Neural progenitor cell (in vitro differentiated cells): Measurements from ENCODE around the gene HS3ST2. TPM values are rescaled to one million over a fixed set of nuclear protein-coding genes. Genes with fewer than 3 reads are reported as not detected.

Experiments used
- DNase-seq: peaks from one replicate; pipeline ENCODE4 v3.0.0-alpha.2; 2016; ENCODE audit warnings: low spot score
- H2AFZ ChIP-seq: fragments of 200-600 bp; sonication (generic); replicated peaks from 2 replicates; pipeline ENCODE4 v1.6.1; 2016; ENCODE audit warnings: antibody characterized with exemption
- H3F3A ChIP-seq: fragments of 200-600 bp; sonication (generic); 2 replicates; pipeline ENCODE4 v1.6.1; 2016; ENCODE audit warnings: antibody characterized with exemption, low read depth
- H3K27ac ChIP-seq: fragments of 200-600 bp; sonication (generic); 2 replicates; pipeline ENCODE4 v1.5.1; 2016; ENCODE audit warnings: mild to moderate bottlenecking
- H3K27me3 ChIP-seq: fragments of 200-600 bp; sonication (generic); 2 replicates; pipeline ENCODE4 v1.6.1; 2016; ENCODE audit warnings: mild to moderate bottlenecking, moderate library complexity
- H3K36me3 ChIP-seq: fragments of 200-600 bp; sonication (generic); 2 replicates; pipeline ENCODE4 v1.5.1; 2016
- H3K4me1 ChIP-seq: fragments of 200-600 bp; sonication (generic); 2 replicates; pipeline ENCODE4 v1.6.1; 2016; ENCODE audit warnings: mixed run types
- H3K4me2 ChIP-seq: fragments of 200-600 bp; sonication (generic); 2 replicates; pipeline ENCODE4 v1.6.1; 2016
- H3K4me3 ChIP-seq: fragments of 200-600 bp; sonication (generic); 2 replicates; pipeline ENCODE4 v1.5.1; 2016
- H3K79me2 ChIP-seq: fragments of 200-600 bp; sonication (generic); 2 replicates; pipeline ENCODE4 v1.6.1; 2016; ENCODE audit warnings: low read depth
- H3K9ac ChIP-seq: fragments of 200-600 bp; sonication (generic); 2 replicates; pipeline ENCODE4 v1.6.1; 2016
- H3K9me3 ChIP-seq: fragments of 200-600 bp; sonication (generic); 2 replicates; pipeline ENCODE4 v1.5.1; 2016; ENCODE audit warnings: low read depth
- H4K20me1 ChIP-seq: fragments of 200-600 bp; sonication (generic); 2 replicates; pipeline ENCODE4 v1.6.1; 2016; ENCODE audit warnings: low read depth
- H3K27ac Mint-ChIP-seq: 3 replicates; pipeline ENCODE4 v1.8.0; 2021; ENCODE audit warnings: mixed read lengths
- H3K27me3 Mint-ChIP-seq: 2 replicates; pipeline ENCODE4 v1.8.0; 2022; ENCODE audit warnings: low read depth, mild to moderate bottlenecking, inconsistent platforms, moderate library complexity, mixed read lengths; ENCODE audit not compliant: insufficient read depth
- H3K36me3 Mint-ChIP-seq: 3 replicates; pipeline ENCODE4 v1.8.0; 2021; ENCODE audit warnings: mixed read lengths
- H3K4me1 Mint-ChIP-seq: 3 replicates; pipeline ENCODE4 v1.8.0; 2021; ENCODE audit warnings: mixed read lengths
- H3K4me3 Mint-ChIP-seq: 3 replicates; pipeline ENCODE4 v1.8.0; 2021; ENCODE audit warnings: mild to moderate bottlenecking, moderate library complexity, mixed read lengths
- H3K9me3 Mint-ChIP-seq: 3 replicates; pipeline ENCODE4 v1.8.0; 2020; ENCODE audit warnings: mixed read lengths
- CTCF ChIP-seq: fragments of 200-600 bp; sonication (generic); IDR thresholded peaks from 2 replicates; pipeline ENCODE4 v1.5.1; 2017; ENCODE audit warnings: antibody characterized with exemption, mild to moderate bottlenecking
- EZH2 ChIP-seq: fragments of 200-600 bp; sonication (generic); IDR thresholded peaks from 2 replicates; pipeline ENCODE4 v1.6.1; 2017; ENCODE audit warnings: antibody characterized with exemption, mild to moderate bottlenecking, moderate library complexity
- EZH2phosphoT487 ChIP-seq: fragments of 200-600 bp; sonication (generic); IDR thresholded peaks from 2 replicates; pipeline ENCODE4 v1.6.1; 2017; ENCODE audit warnings: antibody characterized with exemption
- total RNA-seq: library from RNA; depleted of rRNA; stranded (reverse); fragments of >200 nt; gene quantifications from 2 replicates; pipeline ENCODE4 v1.2.3, GENCODE V29; 2015; ENCODE audit warnings: low replicate concordance

The HS3ST2 gene
- total RNA-seq, 1 donor from 2014 or later = not detected

DNA sequence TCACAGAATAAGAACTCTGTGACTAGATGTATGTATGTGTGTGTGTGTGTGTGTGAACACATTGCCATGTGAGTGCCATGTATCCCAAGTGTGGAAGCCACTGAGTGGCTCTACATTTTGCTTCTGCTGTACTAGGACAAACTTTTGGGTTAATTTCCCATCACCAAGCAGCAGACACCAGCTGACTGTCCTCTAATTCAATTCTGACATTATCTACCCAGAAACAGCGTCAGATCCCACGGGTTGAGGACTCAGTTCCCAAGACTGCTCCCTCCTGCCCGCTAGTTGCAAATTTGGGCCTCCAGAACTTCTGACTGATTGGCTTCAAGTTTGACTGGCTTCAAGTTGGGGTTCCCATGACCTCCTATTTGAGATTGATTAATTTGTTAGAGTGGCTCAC is 29.2 kb downstream of the HS3ST2 start:
- no peaks in the 10 kb centered on the region for H3K27me3 ChIP-seq
- H3K79me2 ChIP-seq = no peaks in the 10 kb centered on the region
- no peak overlapping the region for H2AFZ ChIP-seq
- H3F3A ChIP-seq = no peaks in the 10 kb centered on the region
- Mint-ChIP-seq H3K36me3 (no peaks in the 10 kb centered on the region), H3K9me3 (no peaks in the 10 kb centered on the region), H3K4me1 (peaks cover 3% of the 10 kb centered on the region), H3K27me3 (peaks cover 2% of the 10 kb centered on the region), H3K27ac (no peak overlapping the region), H3K4me3 (no peak overlapping the region)
- DNase-seq = no peak
- no peaks in the 10 kb centered on the region for H3K36me3 ChIP-seq
- TF ChIP-seq CTCF (no peak), EZH2 (no peak), EZH2phosphoT487 (no peak)
- no peak overlapping the region for H3K4me2 ChIP-seq
- H4K20me1 ChIP-seq = no peaks in the 10 kb centered on the region
- no peak overlapping the region for H3K27ac ChIP-seq
- H3K9me3 ChIP-seq = no peaks in the 10 kb centered on the region
- no peak overlapping the region for H3K4me3 ChIP-seq
- H3K9ac ChIP-seq = no peak overlapping the region
- peaks cover 4% of the 10 kb centered on the region for H3K4me1 ChIP-seq

DNA sequence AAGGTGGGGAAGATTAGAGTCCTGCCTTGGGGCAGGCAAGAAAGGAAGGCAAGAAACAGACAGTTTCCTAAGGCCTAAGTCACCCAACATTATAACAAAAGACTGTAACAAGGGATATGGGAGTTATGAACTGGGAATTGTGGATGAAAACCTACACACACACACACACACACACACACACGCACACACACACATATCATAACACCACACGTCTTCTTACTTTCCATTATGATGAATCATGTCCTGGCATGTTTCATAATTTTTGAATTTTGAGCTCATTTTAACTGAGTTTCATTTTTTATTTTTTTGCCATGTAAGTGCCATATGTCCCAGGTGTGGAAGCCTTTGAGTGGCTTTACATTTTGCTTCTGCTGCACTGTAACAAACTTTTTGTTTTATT is 29.9 kb downstream of the HS3ST2 start:
- Histone ChIP-seq H2AFZ (no peak overlapping the region), H3K27me3 (no peaks in the 10 kb centered on the region), H3F3A (no peaks in the 10 kb centered on the region), H3K9me3 (no peaks in the 10 kb centered on the region), H3K36me3 (no peaks in the 10 kb centered on the region), H3K79me2 (no peaks in the 10 kb centered on the region), H3K27ac (no peak overlapping the region), H3K9ac (no peak overlapping the region), H3K4me2 (no peak overlapping the region), H4K20me1 (no peaks in the 10 kb centered on the region), H3K4me1 (no peaks in the 10 kb centered on the region), H3K4me3 (no peak overlapping the region)
- Mint-ChIP-seq H3K9me3 (no peaks in the 10 kb centered on the region), H3K4me3 (no peak overlapping the region), H3K27me3 (peaks cover 2% of the 10 kb centered on the region), H3K4me1 (no peaks in the 10 kb centered on the region), H3K36me3 (no peaks in the 10 kb centered on the region), H3K27ac (no peak overlapping the region)
- TF ChIP-seq EZH2phosphoT487 (no peak), CTCF (no peak), EZH2 (no peak)
- DNase-seq = no peak

- no peak overlapping the region for H3K27ac ChIP-seq
- no peak overlapping the region for H3K4me3 ChIP-seq
- Mint-ChIP-seq H3K4me1 (no peaks in the 10 kb centered on the region), H3K9me3 (no peaks in the 10 kb centered on the region), H3K27ac (no peak overlapping the region), H3K27me3 (peaks cover 2% of the 10 kb centered on the region), H3K4me3 (no peak overlapping the region), H3K36me3 (no peaks in the 10 kb centered on the region)
- H3K27me3 ChIP-seq = no peaks in the 10 kb centered on the region
- H3K36me3 ChIP-seq = no peaks in the 10 kb centered on the region
- H3K9ac ChIP-seq = no peak overlapping the region
- DNase-seq = no peak
- no peaks in the 10 kb centered on the region for H3K4me1 ChIP-seq
- TF ChIP-seq EZH2phosphoT487 (no peak), EZH2 (no peak), CTCF (no peak)
- no peaks in the 10 kb centered on the region for H4K20me1 ChIP-seq
- H3K79me2 ChIP-seq = no peaks in the 10 kb centered on the region
- H3K9me3 ChIP-seq = no peaks in the 10 kb centered on the region
- no peaks in the 10 kb centered on the region for H3F3A ChIP-seq
- no peak overlapping the region for H3K4me2 ChIP-seq
- H2AFZ ChIP-seq = no peak overlapping the region
Measured at GRCh38 chr16:22844416-22844815, 30.5 kb downstream of the HS3ST2 start.
